Measurements from ENCODE around the gene MYCBP2. TPM values are rescaled to one million over a fixed set of nuclear protein-coding genes. Genes with fewer than 3 reads are reported as not detected.
"Not testable (repeated sequence)": the region's sequence is repeated elsewhere in the genome, so short reads cannot be mapped to it uniquely, and the experiment has no call there.

The MYCBP2 gene
- polyA plus RNA-seq, 1 of the 3 experiments (the other 2 are of a cell fraction): 18.5 TPM

DNA sequence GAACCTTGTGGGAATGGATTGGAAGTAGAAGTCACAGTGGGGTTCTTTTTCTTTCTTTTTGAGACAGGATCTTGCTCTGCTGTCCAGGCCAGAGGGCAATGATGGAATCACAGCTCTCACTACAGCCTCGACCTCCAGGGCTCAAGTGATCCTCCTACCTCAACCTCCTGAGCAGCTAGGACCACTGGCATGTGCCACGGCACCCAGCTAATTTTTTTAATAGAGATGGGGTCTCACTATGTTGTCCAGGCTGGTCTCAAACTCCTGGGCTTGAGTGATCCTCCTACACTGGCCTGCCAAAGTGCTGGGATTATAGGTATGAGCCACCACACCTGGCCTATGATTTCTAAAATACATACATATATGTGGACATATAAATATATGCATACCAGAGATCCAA lies 111.4 kb downstream of the MYCBP2 start (continued):
- TF ChIP-seq, protein P1, sequence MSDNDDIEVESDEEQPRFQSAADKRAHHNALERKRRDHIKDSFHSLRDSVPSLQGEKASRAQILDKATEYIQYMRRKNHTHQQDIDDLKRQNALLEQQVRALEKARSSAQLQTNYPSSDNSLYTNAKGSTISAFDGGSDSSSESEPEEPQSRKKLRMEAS (IDR thresholded peaks at IDR 0.05; ENCODE audit: low read depth): no peak
- TF ChIP-seq TEAD4 (IDR thresholded peaks at IDR 0.05; ENCODE audit: borderline replicate concordance, insufficient read depth) (no peak), ELF1 (IDR thresholded peaks at IDR 0.05) (no peak), EZH2phosphoT487 (IDR thresholded peaks at IDR 0.05; ENCODE audit: borderline replicate concordance, low read depth) (no peak), SMC3 (IDR thresholded peaks at IDR 0.05; ENCODE audit: low read depth, low read length) (no peak)

DNA sequence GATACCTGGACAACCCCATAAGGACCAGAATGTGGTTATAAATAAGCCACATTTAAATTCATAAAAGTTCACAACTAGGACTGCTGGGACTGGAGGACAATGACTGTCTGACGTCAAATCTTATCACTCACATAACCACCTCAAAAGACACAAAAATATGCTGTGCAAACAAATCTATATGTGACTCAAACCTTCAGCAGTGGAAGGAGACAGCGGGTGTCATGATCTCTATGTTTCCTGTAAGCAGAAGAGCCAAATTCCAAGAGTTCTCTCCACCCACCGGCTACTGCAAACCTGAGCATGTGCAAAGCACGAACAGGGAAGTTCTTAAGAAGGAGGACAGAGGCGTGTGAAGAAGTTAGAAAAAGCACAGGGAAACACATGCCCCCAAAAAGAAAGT lies 113.2 kb downstream of the MYCBP2 start:
- DNase-seq: no peak
- H3K27ac ChIP-seq (ENCODE audit: low read depth in 2 of 2, low read length in 1 of 2): no peak overlapping the region
- H3F3A ChIP-seq (replicated peaks; ENCODE audit: insufficient read depth): peaks cover under 1% of the 10 kb centered on the region
- no peak overlapping the region for H2AFZ ChIP-seq (ENCODE audit: low read depth)
- H4K20me1 ChIP-seq (ENCODE audit: insufficient read depth): no peaks in the 10 kb centered on the region
- CTCF ChIA-PET: no interaction called here
- TF ChIP-seq FOXM1 (IDR thresholded peaks at IDR 0.05; ENCODE audit: low read depth): no peak
- no peak for TF ChIP-seq TAF1 (IDR thresholded peaks at IDR 0.05; ENCODE audit: borderline replicate concordance, low read depth, low read length)
- no peak for TF ChIP-seq PBX3 (IDR thresholded peaks at IDR 0.05)
- no peak for TF ChIP-seq GATA2 (CRISPR knock-in tag; IDR thresholded peaks at IDR 0.05)
- no peak overlapping the region for H3K4me2 ChIP-seq
- WGBS (ENCODE audit: low lambda C conversion rate): 86% methylated on average over 5 of the region's 5 CpGs
- 0 out of 2 replicates have a peak, but pooled peaks cover 3% of the 10 kb centered on the region for H3K79me2 ChIP-seq (ENCODE audit: insufficient read depth)
- POLR2A ChIA-PET: no interaction called here
- H3K27me3 ChIP-seq (ENCODE audit: insufficient read depth): no peaks in the 10 kb centered on the region
- no peaks in the 10 kb centered on the region for H3K9me2 ChIP-seq
- peaks cover 17 to 57% of the 10 kb centered on the region in 2 experiments for H3K36me3 ChIP-seq (replicated peaks in 1 of 2; ENCODE audit: control insufficient read depth in 1 of 2, insufficient read depth in 2 of 2, low read length in 1 of 2)
- H3K4me1 ChIP-seq (ENCODE audit: control insufficient read depth in 1 of 2, insufficient read depth in 2 of 2, low read depth in 1 of 2, low read length in 1 of 2): peaks cover 0 to 7% of the 10 kb centered on the region in 2 experiments; a peak in 2 of 4 replicates
- no peak overlapping the region for H3K4me3 ChIP-seq (ENCODE audit: low read depth in 2 of 2, low read length in 1 of 2)
- no peaks in the 10 kb centered on the region for H3K9me3 ChIP-seq
- H3K9ac ChIP-seq: no peak overlapping the region

DNA sequence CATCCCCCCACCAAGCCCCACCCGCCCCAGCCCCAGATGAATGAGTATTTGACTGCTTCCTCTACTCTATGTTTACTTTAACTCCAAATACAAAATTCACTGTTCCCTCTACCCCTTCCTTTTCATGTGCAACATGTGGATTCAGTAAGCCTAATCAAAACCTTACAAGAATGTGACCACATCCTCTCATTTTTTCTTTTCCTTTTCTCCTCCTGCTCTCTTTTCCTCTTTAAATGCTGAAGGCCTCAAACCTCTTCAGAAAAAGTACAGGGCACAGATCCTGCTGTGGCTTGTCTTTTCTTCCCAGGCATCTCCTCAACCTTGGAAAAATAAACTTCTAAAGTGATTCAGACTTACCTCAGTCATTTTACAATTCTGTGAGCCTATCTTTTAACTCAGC lies 119.0 kb downstream of the MYCBP2 start:
- H3K36me3 ChIP-seq (replicated peaks in 1 of 2; ENCODE audit: control insufficient read depth in 1 of 2, insufficient read depth in 2 of 2, low read length in 1 of 2): peaks cover 17 to 46% of the 10 kb centered on the region in 2 experiments
- 0 out of 2 replicates have a peak, but pooled peaks cover 2% of the 10 kb centered on the region for H3K79me2 ChIP-seq (ENCODE audit: insufficient read depth)
- peak overlapping the region; percentile 14; the same call in 1 of the 2 replicates for H3K9ac ChIP-seq
- H3K4me3 ChIP-seq (ENCODE audit: low read depth in 2 of 2, low read length in 1 of 2): no peak overlapping the region
- CTCF ChIA-PET: interaction anchor here (1.2 kb wide), 1 partner anchor 270 kb away, joined by 3 read pairs; no protein-coding TSS in a partner anchor
- H3K9me2 ChIP-seq: no peaks in the 10 kb centered on the region
- POLR2A ChIA-PET: no interaction called here
- no peaks in the 10 kb centered on the region for H4K20me1 ChIP-seq (ENCODE audit: insufficient read depth)
- peak overlapping the region; percentile 69 to 81; a peak in 3 of 4 replicates for H3K27ac ChIP-seq (ENCODE audit: low read depth in 2 of 2, low read length in 1 of 2)
- H2AFZ ChIP-seq (ENCODE audit: low read depth): no peak overlapping the region; the same call in 1 of the 2 replicates
- no peaks in the 10 kb centered on the region for H3K27me3 ChIP-seq (ENCODE audit: insufficient read depth)
- WGBS (ENCODE audit: low lambda C conversion rate): 72% methylated on average over 1 of the region's 1 CpG
- H3K4me2 ChIP-seq: no peak overlapping the region
- H3F3A ChIP-seq (replicated peaks; ENCODE audit: insufficient read depth): peaks cover 20% of the 10 kb centered on the region
- no peak for DNase-seq
- TF ChIP-seq MXI1 (IDR thresholded peaks at IDR 0.05; ENCODE audit: low read depth, low read length): no peak
- peak; percentile 59; the same call in 1 of the 2 replicates for TF ChIP-seq TCF12 (IDR thresholded peaks at IDR 0.05)
- no peak for TF ChIP-seq REST (IDR thresholded peaks at IDR 0.05; ENCODE audit: low read depth, low read length)
- H3K9me3 ChIP-seq: no peaks in the 10 kb centered on the region
- no peaks in the 10 kb centered on the region; a peak in 1 of 4 replicates for H3K4me1 ChIP-seq (ENCODE audit: control insufficient read depth in 1 of 2, insufficient read depth in 2 of 2, low read depth in 1 of 2, low read length in 1 of 2)

DNA sequence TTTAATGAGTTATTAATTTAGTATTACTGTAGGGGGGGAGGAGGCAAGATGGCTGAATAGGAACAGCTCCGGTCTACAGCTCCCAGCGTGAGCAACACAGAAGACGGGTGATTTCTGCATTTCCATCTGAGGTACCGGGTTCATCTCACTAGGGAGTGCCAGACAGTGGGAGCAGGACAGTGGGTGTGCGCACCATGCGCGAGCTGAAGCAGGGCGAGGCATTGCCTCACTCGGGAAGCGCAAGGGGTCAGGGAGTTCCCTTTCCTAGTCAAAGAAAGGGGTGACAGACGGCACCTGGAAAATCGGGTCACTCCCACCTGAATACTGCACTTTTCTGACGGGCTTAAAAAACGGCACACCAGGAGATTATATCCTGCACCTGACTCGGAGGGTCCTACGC lies 127.9 kb downstream of the MYCBP2 start:
- DNase-seq; H3K27me3 ChIP-seq (ENCODE audit: insufficient read depth); POLR2A ChIA-PET; H3K9me3 ChIP-seq; H3K79me2 ChIP-seq (ENCODE audit: insufficient read depth); H4K20me1 ChIP-seq (ENCODE audit: insufficient read depth); H2AFZ ChIP-seq (ENCODE audit: low read depth); H3K27ac ChIP-seq (ENCODE audit: low read depth in 2 of 2, low read length in 1 of 2); H3K9ac ChIP-seq; H3K4me2 ChIP-seq; H3K9me2 ChIP-seq; H3K4me3 ChIP-seq (ENCODE audit: low read depth in 2 of 2, low read length in 1 of 2); H3F3A ChIP-seq (replicated peaks; ENCODE audit: insufficient read depth); CTCF ChIA-PET; H3K4me1 ChIP-seq (ENCODE audit: control insufficient read depth in 1 of 2, insufficient read depth in 2 of 2, low read depth in 1 of 2, low read length in 1 of 2): not testable (repeated sequence)
- 100% methylated on average over 7 of the region's 16 CpGs for whole genome bisulfite sequencing (ENCODE audit: low lambda C conversion rate)
- peaks cover 29 to 31% of the 10 kb centered on the region in 2 experiments for H3K36me3 ChIP-seq (replicated peaks in 1 of 2; ENCODE audit: control insufficient read depth in 1 of 2, insufficient read depth in 2 of 2, low read length in 1 of 2)
